Measurements from ENCODE around the gene ADGRF5.

Gene ADGRF5

DNA sequence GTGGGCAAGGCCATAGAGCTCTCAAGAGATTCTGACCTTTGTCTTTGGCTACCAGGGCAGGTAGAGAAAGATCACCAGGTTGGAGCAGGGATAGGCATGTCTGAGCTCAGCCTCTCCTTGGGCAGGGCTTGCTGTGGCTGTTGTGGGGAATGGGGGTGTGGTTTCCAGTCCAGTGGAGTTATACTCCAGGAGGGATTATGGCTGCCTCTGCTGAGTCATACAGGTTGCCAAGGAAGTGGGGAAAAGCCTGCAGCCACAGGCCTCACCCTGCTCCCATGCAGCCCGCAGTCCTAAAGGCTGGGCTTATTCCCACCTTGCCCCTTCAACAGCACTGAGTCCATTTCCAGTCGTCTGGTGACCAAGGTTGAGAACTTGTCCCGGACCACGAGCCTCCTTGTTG is 106.6 kb downstream of the ADGRF5 start:
- Histone ChIP-seq H4K20me1 (ENCODE audit: insufficient read depth, low read length, poor library complexity, severe bottlenecking) (no peaks in the 10 kb centered on the region), H2AFZ (ENCODE audit: low read length) (no peak overlapping the region), H3K79me2 (ENCODE audit: insufficient read depth, low read length) (no peaks in the 10 kb centered on the region), H3K4me2 (ENCODE audit: low read depth, low read length, poor library complexity, severe bottlenecking) (no peak overlapping the region), H3F3A (ENCODE audit: low read depth) (no peaks in the 10 kb centered on the region), H3K9me2 (replicated peaks; ENCODE audit: low read depth, low read length) (no peaks in the 10 kb centered on the region), H3K9ac (ENCODE audit: low read depth, low read length, poor library complexity, severe bottlenecking) (no peak overlapping the region), H3K9me3 (ENCODE audit: insufficient read depth, low read depth, low read length) (no peaks in the 10 kb centered on the region), H3K4me1 (ENCODE audit: insufficient read depth, low read length, poor library complexity, severe bottlenecking) (no peaks in the 10 kb centered on the region), H3K36me3 (ENCODE audit: insufficient read depth, low read length) (no peaks in the 10 kb centered on the region), H3K27me3 (ENCODE audit: insufficient read depth, low read length, poor library complexity, severe bottlenecking) (no peaks in the 10 kb centered on the region), H3K4me3 (ENCODE audit: low read length, poor library complexity, severe bottlenecking) (no peak overlapping the region)
- TF ChIP-seq CTCF (conservative IDR thresholded peaks at IDR 0.05; ENCODE audit: low read length), result no peak
- TF ChIP-seq EZH2phosphoT487 (IDR thresholded peaks at IDR 0.05; ENCODE audit: borderline replicate concordance), result no peak

DNA sequence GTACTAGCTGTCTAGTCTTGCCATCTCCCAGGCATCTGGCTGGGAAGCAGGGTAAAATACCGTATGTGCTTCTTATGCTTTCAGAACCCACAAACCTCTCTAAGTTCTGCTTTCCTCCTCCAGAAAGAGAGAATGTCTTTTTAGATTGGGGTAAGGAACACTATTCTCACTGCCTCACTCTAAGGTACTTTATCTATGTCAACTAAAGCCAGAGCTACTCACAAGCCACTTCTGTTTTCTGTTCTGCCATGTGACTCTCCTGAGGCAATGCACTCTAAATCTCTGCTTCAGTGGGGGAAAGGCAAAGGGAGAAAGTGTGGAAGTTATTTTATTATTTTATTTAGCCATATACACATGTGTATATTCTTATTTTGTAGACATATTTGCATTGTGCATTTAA is 112.9 kb downstream of the ADGRF5 start:
- H3K36me3 ChIP-seq (ENCODE audit: insufficient read depth, low read length), result no peaks in the 10 kb centered on the region
- H3K79me2 ChIP-seq (ENCODE audit: insufficient read depth, low read length), result no peaks in the 10 kb centered on the region
- H2AFZ ChIP-seq (ENCODE audit: low read length), result no peak overlapping the region
- no peaks in the 10 kb centered on the region for H3K9me3 ChIP-seq (ENCODE audit: insufficient read depth, low read depth, low read length)
- no peaks in the 10 kb centered on the region for H3K4me1 ChIP-seq (ENCODE audit: insufficient read depth, low read length, poor library complexity, severe bottlenecking)
- TF ChIP-seq CTCF (conservative IDR thresholded peaks at IDR 0.05; ENCODE audit: low read length) (no peak), EZH2phosphoT487 (IDR thresholded peaks at IDR 0.05; ENCODE audit: borderline replicate concordance) (no peak)
- H3F3A ChIP-seq (ENCODE audit: low read depth), result no peaks in the 10 kb centered on the region
- H3K27me3 ChIP-seq (ENCODE audit: insufficient read depth, low read length, poor library complexity, severe bottlenecking), result no peaks in the 10 kb centered on the region
- no peak overlapping the region for H3K4me2 ChIP-seq (ENCODE audit: low read depth, low read length, poor library complexity, severe bottlenecking)
- H3K9ac ChIP-seq (ENCODE audit: low read depth, low read length, poor library complexity, severe bottlenecking), result no peak overlapping the region
- no peaks in the 10 kb centered on the region for H3K9me2 ChIP-seq (replicated peaks; ENCODE audit: low read depth, low read length)
- no peak overlapping the region for H3K4me3 ChIP-seq (ENCODE audit: low read length, poor library complexity, severe bottlenecking)
- no peaks in the 10 kb centered on the region for H4K20me1 ChIP-seq (ENCODE audit: insufficient read depth, low read length, poor library complexity, severe bottlenecking)

Measured in Loucy (cell line).